Right atrium auricular region (tissue), 2 donors: ENCODE measurements around the gene KLF17. TPM values are rescaled to one million over a fixed set of nuclear protein-coding genes. Genes with fewer than 3 reads are reported as not detected.

Experiments used
- DNase-seq: peaks from one replicate; pipeline ENCODE4 v3.0.0-alpha.2; 2019; ENCODE audit warnings: low spot score
- H3K27ac ChIP-seq, 2 donors: fragments of 200-600 bp; sonication (generic); 1 replicate in 1 of 2; 2 replicates in 1 of 2; pipeline ENCODE4 v1.5.1; 2016 to 2019
- H3K27me3 ChIP-seq, 2 donors: fragments of 200-600 bp; sonication (generic); one replicate each; pipeline versions ENCODE4 v1.5.1 to v1.6.0; 2017 to 2019
- H3K36me3 ChIP-seq: fragments of 200-600 bp; sonication (generic); one replicate; pipeline ENCODE4 v1.5.1; 2016
- H3K4me1 ChIP-seq, 2 donors: fragments of 200-600 bp; sonication (generic); one replicate each; pipeline versions ENCODE4 v1.5.1 to v1.6.0; 2017 to 2019
- H3K4me3 ChIP-seq, 2 donors: fragments of 200-600 bp; sonication (generic); 1 replicate in 1 of 2; 2 replicates in 1 of 2; pipeline ENCODE4 v1.5.1; 2017 to 2019; ENCODE audit warnings: mild to moderate bottlenecking in 1 of 2, moderate library complexity in 1 of 2
- H3K9me3 ChIP-seq, 2 donors: fragments of 200-600 bp; sonication (generic); one replicate each; pipeline ENCODE4 v1.5.1; 2019
- total RNA-seq, 2 donors: library from RNA; depleted of rRNA; stranded (reverse); fragments of >200 nt; gene quantifications; one replicate each; pipeline ENCODE4 v1.1.0, GENCODE V29; 2016
- TF ChIP-seq, protein P1 (sequence below), 2 donors: fragments of 200-600 bp; sonication (generic); IDR thresholded peaks; one replicate each; pipeline ENCODE4 v1.5.1; 2019; ENCODE audit warnings: antibody characterized with exemption in 2 of 2

The KLF17 gene, protein sequence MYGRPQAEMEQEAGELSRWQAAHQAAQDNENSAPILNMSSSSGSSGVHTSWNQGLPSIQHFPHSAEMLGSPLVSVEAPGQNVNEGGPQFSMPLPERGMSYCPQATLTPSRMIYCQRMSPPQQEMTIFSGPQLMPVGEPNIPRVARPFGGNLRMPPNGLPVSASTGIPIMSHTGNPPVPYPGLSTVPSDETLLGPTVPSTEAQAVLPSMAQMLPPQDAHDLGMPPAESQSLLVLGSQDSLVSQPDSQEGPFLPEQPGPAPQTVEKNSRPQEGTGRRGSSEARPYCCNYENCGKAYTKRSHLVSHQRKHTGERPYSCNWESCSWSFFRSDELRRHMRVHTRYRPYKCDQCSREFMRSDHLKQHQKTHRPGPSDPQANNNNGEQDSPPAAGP
- not detected for total RNA-seq

DNA sequence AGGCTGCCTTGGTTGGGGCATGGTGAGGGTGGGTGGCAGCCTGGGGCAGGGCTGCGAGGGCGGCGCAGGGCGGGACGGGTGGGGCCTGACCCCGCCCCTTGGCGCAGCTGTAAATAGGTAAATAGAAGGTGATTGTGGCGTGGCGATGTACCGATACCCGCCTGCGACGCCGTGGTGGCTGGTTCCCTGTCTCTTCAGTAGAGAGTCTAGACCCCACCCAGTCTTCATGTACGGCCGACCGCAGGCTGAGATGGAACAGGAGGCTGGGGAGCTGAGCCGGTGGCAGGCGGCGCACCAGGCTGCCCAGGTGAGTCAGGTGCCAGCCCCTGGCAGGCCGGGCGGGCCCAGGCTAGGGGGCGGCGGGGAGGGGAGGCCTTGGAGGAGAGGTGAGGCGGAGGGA, at the start of gene KLF17:
Gene KLF17, plus strand, starts transcription at position 140 of the 400 bp plus-strand sequence. Its CDS starts 87 bp downstream, at position 227.
- H3K9me3 ChIP-seq, result no peaks in the 10 kb centered on the region

DNA sequence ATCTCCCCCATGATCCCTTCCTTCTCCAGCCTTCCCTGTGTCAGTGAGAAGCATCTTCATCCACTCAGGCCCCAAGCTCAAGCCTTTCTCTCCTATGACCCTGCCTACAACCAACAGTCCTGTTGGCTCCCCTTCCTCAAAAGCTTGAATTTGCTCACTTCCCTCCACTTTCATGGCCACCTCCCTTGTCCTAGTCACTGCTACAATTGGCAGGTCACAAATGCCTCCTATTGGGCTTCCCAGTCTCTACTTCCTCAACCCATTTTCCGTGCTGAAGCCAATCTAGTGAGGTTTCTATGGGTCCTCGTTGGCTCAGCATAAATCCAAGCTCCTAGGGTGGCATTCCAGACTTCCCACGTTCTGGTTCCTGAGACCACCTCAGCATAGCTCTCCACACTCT, 47.2 kb upstream of the KLF17 start:
- Histone ChIP-seq H3K27me3 (no peaks in the 10 kb centered on the region), H3K36me3 (no peaks in the 10 kb centered on the region)

More for the DNA sequence above, at the start of gene KLF17:
- no peak for DNase-seq
- Histone ChIP-seq H3K27me3 (no peaks in the 10 kb centered on the region), H3K4me3 (no peak within 1 kb of the TSS), H3K27ac (no peak within 1 kb of the TSS), H3K36me3 (no peaks in the 10 kb centered on the region), H3K4me1 (no peaks in the 10 kb centered on the region)
- TF ChIP-seq, protein P1, sequence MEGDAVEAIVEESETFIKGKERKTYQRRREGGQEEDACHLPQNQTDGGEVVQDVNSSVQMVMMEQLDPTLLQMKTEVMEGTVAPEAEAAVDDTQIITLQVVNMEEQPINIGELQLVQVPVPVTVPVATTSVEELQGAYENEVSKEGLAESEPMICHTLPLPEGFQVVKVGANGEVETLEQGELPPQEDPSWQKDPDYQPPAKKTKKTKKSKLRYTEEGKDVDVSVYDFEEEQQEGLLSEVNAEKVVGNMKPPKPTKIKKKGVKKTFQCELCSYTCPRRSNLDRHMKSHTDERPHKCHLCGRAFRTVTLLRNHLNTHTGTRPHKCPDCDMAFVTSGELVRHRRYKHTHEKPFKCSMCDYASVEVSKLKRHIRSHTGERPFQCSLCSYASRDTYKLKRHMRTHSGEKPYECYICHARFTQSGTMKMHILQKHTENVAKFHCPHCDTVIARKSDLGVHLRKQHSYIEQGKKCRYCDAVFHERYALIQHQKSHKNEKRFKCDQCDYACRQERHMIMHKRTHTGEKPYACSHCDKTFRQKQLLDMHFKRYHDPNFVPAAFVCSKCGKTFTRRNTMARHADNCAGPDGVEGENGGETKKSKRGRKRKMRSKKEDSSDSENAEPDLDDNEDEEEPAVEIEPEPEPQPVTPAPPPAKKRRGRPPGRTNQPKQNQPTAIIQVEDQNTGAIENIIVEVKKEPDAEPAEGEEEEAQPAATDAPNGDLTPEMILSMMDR (IDR thresholded peaks at IDR 0.05), result no peak

DNA sequence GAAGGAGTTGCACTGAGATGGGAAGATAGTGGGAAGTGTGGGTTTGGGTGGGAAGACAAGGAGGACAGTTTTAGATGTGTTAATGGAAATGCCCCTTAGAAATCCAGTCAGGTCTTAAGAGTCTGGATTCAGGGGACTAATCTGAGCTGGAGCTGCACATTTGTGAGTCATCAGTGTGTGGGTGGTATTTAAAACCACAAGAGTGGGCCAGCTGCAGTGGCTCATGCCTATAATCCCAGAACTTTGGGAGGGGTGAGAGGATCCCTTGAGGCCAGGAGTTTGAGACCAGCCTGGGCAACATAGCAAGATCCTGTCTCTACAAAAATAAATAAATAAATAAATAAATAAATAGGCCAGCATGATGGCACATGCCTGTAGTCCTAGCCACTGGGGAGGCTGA, 46.4 kb upstream of the KLF17 start:
- Histone ChIP-seq H3K27ac (no peak overlapping the region), H3K27me3 (no peaks in the 10 kb centered on the region), H3K36me3 (no peaks in the 10 kb centered on the region), H3K4me3 (no peak overlapping the region), H3K4me1 (no peaks in the 10 kb centered on the region), H3K9me3 (no peaks in the 10 kb centered on the region)
- TF ChIP-seq, protein P1 (IDR thresholded peaks at IDR 0.05), result no peak
- DNase-seq, result no peak

More for the DNA sequence above, 47.2 kb upstream of the KLF17 start:
- Histone ChIP-seq H3K4me3 (no peak overlapping the region), H3K4me1 (no peaks in the 10 kb centered on the region), H3K9me3 (no peaks in the 10 kb centered on the region), H3K27ac (no peak overlapping the region)
- DNase-seq, result no peak
- TF ChIP-seq, protein P1 (IDR thresholded peaks at IDR 0.05), result no peak

DNA sequence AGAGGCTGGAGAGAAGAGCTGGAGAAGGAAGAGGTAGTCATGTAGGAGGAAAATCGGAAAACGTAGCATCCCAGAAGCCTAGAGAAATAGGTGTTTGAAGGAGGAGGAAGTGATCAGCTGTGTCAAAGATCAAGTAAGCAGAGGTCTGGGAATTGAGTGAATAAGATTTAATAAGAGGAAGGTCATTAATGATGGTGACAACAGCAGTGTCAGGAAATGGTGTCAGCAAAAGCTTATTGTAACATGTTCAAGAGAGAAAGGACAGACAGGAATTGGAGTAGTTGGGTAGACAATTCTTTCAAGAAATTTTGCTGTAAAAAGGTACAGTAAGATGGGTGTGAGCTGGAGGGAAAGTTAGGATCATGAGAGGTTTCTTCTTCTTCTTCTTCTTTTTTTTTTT, 45.8 kb upstream of the KLF17 start:
- no peaks in the 10 kb centered on the region for H3K9me3 ChIP-seq
- no peak for DNase-seq
- H3K27ac ChIP-seq, result no peak overlapping the region
- H3K4me3 ChIP-seq, result no peak overlapping the region
- TF ChIP-seq, protein P1 (IDR thresholded peaks at IDR 0.05), result no peak
- no peaks in the 10 kb centered on the region for H3K4me1 ChIP-seq
- no peaks in the 10 kb centered on the region for H3K27me3 ChIP-seq
- H3K36me3 ChIP-seq, result no peaks in the 10 kb centered on the region

DNA sequence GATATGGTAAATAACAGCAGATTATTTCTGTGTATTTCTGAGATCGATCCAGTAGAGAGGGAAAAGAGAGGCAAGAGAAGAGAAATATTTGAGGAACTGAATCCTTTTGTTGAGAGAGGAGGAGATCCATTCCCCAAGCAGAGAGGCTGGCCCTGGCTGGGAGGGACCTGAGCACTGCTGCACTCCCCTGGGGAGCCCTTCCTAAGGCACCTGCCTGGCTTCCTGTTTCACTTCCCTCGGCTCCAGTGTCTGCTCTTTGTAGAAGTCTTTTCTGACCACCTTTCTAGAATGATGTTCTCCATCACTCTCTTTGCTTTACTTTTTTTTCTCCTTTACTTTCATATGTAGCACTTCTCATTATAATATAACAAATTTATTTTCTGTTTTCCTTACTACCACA, 45.1 kb upstream of the KLF17 start:
- Histone ChIP-seq H3K4me3 (no peak overlapping the region), H3K27me3 (no peaks in the 10 kb centered on the region), H3K9me3 (no peaks in the 10 kb centered on the region), H3K36me3 (no peaks in the 10 kb centered on the region), H3K4me1 (no peaks in the 10 kb centered on the region), H3K27ac (no peak overlapping the region)
- TF ChIP-seq, protein P1 (IDR thresholded peaks at IDR 0.05), result no peak
- no peak for DNase-seq

DNA sequence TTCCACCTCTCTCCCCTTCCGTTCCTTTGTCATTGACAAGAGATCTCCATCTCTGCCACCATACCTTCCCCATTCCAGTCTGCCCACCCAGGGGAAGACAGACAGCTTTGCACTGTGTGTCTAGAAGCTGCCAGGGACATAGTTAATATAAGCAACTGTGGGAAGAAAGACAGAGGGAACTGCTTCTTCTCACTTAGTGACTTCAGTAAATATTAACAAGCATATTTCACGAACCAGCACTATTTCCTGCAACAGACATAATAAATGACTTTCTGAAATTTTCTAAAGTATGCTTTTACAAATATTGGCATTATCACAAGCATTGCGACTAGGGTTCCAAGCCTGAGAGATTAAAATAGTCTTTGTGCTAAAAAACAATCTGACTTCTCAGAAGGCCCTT, 44.2 kb upstream of the KLF17 start:
- H3K27ac ChIP-seq, result no peak overlapping the region
- no peaks in the 10 kb centered on the region for H3K9me3 ChIP-seq
- no peak overlapping the region for H3K4me3 ChIP-seq
- no peaks in the 10 kb centered on the region for H3K36me3 ChIP-seq
- no peak for DNase-seq
- no peaks in the 10 kb centered on the region for H3K27me3 ChIP-seq
- no peaks in the 10 kb centered on the region for H3K4me1 ChIP-seq
- TF ChIP-seq, protein P1 (IDR thresholded peaks at IDR 0.05), result no peak
